IMR-90 (cell line): ENCODE results near the gene ARAP1. TPM values are rescaled to one million over a fixed set of nuclear protein-coding genes. Genes with fewer than 3 reads are reported as not detected.

ENCODE experiments used
- ATAC-seq: fragments of 200-7000 bp; cut with Tn5 transposase; 2 replicates; pipeline ENCODE4 v1.9.1; 2020; ENCODE audit warnings: low read depth, mild to moderate bottlenecking, moderate library complexity
- BruUV-seq: library from RNA; stranded (reverse); fragments of 400-500 nt; replicated peaks from 2 replicates; lab custom pipeline; 2021; lab: Mats Ljungman, UMichigan
- CTCF ChIA-PET: fragments of 300-600 bp; formaldehyde crosslinking; extraction: SDS; loops from one replicate; lab custom pipeline; 2021; ENCODE audit warnings: antibody characterized with exemption; lab: Yijun Ruan, JAX
- POLR2A ChIA-PET: fragments of 300-600 bp; sonication (Branson Sonifier 250); formaldehyde crosslinking; loops from one replicate; lab custom pipeline; 2022; ENCODE audit warnings: antibody characterized with exemption; ENCODE audit not compliant: unreplicated experiment; lab: Charles Lee
- DNase-seq: peaks from one replicate; pipeline ENCODE4 v3.0.0; 2013
- H2AFZ ChIP-seq: replicated peaks from 2 replicates; pipeline ENCODE3; 2013; ENCODE audit warnings: low read length, mild to moderate bottlenecking; ENCODE audit not compliant: poor library complexity
- H2AK5ac ChIP-seq: 2 replicates; pipeline ENCODE4 v1.6.1; 2013; ENCODE audit warnings: low read depth, low read length, inconsistent platforms
- H2AK9ac ChIP-seq: replicated peaks from 2 replicates; pipeline ENCODE3; 2013; ENCODE audit warnings: mild to moderate bottlenecking, low read depth, low read length, moderate library complexity; ENCODE audit not compliant: poor library complexity
- H2BK120ac ChIP-seq: 2 replicates; pipeline ENCODE4 v1.6.1; 2013; ENCODE audit warnings: low read depth, low read length, inconsistent platforms
- H2BK15ac ChIP-seq: 3 replicates; pipeline ENCODE4 v1.6.1; 2013; ENCODE audit warnings: low read depth, low read length, inconsistent platforms
- H2BK20ac ChIP-seq: 2 replicates; pipeline ENCODE4 v1.6.1; 2013; ENCODE audit warnings: low read depth, mild to moderate bottlenecking, inconsistent platforms, low read length, moderate library complexity
- H2BK5ac ChIP-seq: 2 replicates; pipeline ENCODE4 v1.6.1; 2013; ENCODE audit warnings: mild to moderate bottlenecking, low read depth, low read length, inconsistent platforms; ENCODE audit not compliant: poor library complexity, severe bottlenecking
- H3K14ac ChIP-seq: replicated peaks from 2 replicates; pipeline ENCODE4 v1.6.1; 2013; ENCODE audit warnings: low read depth, low read length, inconsistent platforms
- H3K18ac ChIP-seq: 2 replicates; pipeline ENCODE4 v1.6.1; 2013; ENCODE audit warnings: low read depth, low read length, control low read depth
- H3K23ac ChIP-seq: 2 replicates; pipeline ENCODE4 v1.6.1; 2013; ENCODE audit warnings: low read depth, low read length, inconsistent platforms
- H3K27ac ChIP-seq: 2 replicates; pipeline ENCODE4 v1.5.1; 2013; ENCODE audit warnings: mild to moderate bottlenecking, control low read depth, low read length; ENCODE audit not compliant: insufficient read depth
- H3K27me3 ChIP-seq: 2 replicates; pipeline ENCODE4 v1.6.1; 2013; ENCODE audit warnings: low read length; ENCODE audit not compliant: control insufficient read depth, insufficient read depth
- H3K36me3 ChIP-seq: 2 replicates; pipeline ENCODE4 v1.6.1; 2013; ENCODE audit warnings: low read length, mixed read lengths; ENCODE audit not compliant: control insufficient read depth, insufficient read depth
- H3K4ac ChIP-seq: 2 replicates; pipeline ENCODE4 v1.6.1; 2013; ENCODE audit warnings: low read depth, low read length, inconsistent platforms
- H3K4me1 ChIP-seq: 2 replicates; pipeline ENCODE4 v1.6.1; 2013; ENCODE audit warnings: low read length, mixed read lengths; ENCODE audit not compliant: control insufficient read depth, insufficient read depth
- H3K4me2 ChIP-seq: 2 replicates; pipeline ENCODE4 v1.6.1; 2013; ENCODE audit warnings: low read depth, mild to moderate bottlenecking, control low read depth, low read length, moderate library complexity
- H3K4me3 ChIP-seq: 2 replicates; pipeline ENCODE4 v1.5.1; 2013; ENCODE audit warnings: low read depth, mild to moderate bottlenecking, control low read depth, low read length, moderate library complexity; ENCODE audit not compliant: insufficient read depth
- H3K56ac ChIP-seq: 2 replicates; pipeline ENCODE4 v1.6.1; 2013; ENCODE audit warnings: low read length, inconsistent platforms; ENCODE audit not compliant: insufficient read depth; ENCODE audit errors: extremely low read depth
- H3K79me1 ChIP-seq, 2 experiments: 2 replicates each; pipeline ENCODE4 v1.6.1; 2013; ENCODE audit warnings: low read length in 2 of 2, inconsistent platforms in 1 of 2, low read depth in 1 of 2
- H3K9ac ChIP-seq: 2 replicates; pipeline ENCODE4 v1.6.1; 2013; ENCODE audit warnings: low read depth, low read length, control low read depth
- H3K9me1 ChIP-seq: 2 replicates; pipeline ENCODE4 v1.6.1; 2013; ENCODE audit warnings: low read length, inconsistent platforms; ENCODE audit not compliant: insufficient read depth
- H3K9me3 ChIP-seq: 2 replicates; pipeline ENCODE4 v1.6.1; 2013; ENCODE audit warnings: low read length; ENCODE audit not compliant: control insufficient read depth, insufficient read depth
- H4K20me1 ChIP-seq: 2 replicates; pipeline ENCODE4 v1.6.1; 2013; ENCODE audit warnings: low read length, inconsistent platforms; ENCODE audit not compliant: insufficient read depth
- H4K5ac ChIP-seq: 2 replicates; pipeline ENCODE4 v1.6.1; 2013; ENCODE audit warnings: mild to moderate bottlenecking, low read depth, low read length, control low read depth
- H4K8ac ChIP-seq, 2 experiments: 2 replicates each; pipeline ENCODE4 v1.6.1; 2013; ENCODE audit warnings: low read depth in 2 of 2, low read length in 2 of 2, control low read depth in 1 of 2, inconsistent platforms in 1 of 2
- H4K91ac ChIP-seq: 2 replicates; pipeline ENCODE4 v1.6.1; 2013; ENCODE audit warnings: low read depth, low read length, inconsistent platforms; ENCODE audit not compliant: insufficient read depth
- BHLHE40 ChIP-seq: fragments of 150-350 bp; IDR thresholded peaks from 2 replicates; pipeline ENCODE4 v1.6.1; 2016; ENCODE audit warnings: mild to moderate bottlenecking, low read depth, low read length
- MAFK ChIP-seq: IDR thresholded peaks from 2 replicates; pipeline ENCODE4 v1.6.1; 2012; ENCODE audit warnings: low read depth, low read length, improper control_type of control experiment
- MAZ ChIP-seq: IDR thresholded peaks from 2 replicates; pipeline ENCODE4 v1.6.1; 2012; ENCODE audit warnings: low read depth, mild to moderate bottlenecking, low read length, improper control_type of control experiment, moderate library complexity, borderline replicate concordance
- POLR2A ChIP-seq: IDR thresholded peaks from 2 replicates; pipeline ENCODE4 v1.6.1; 2012; ENCODE audit warnings: mild to moderate bottlenecking, low read depth, low read length
- WGBS, 2 experiments: methylation state at CpG; one replicate each; pipeline versions ENCODE4 v1.1.5 to v1.1.7; 2013; ENCODE audit warnings: missing lambda C conversion rate in 2 of 2; ENCODE audit not compliant: insufficient read length in 1 of 2; ENCODE audit errors: extremely low coverage in 2 of 2; 5-methylcytosine and 5-hydroxymethylcytosine counted together
- dilution Hi-C: fragments of 300-500 bp; cut with HindIII; formaldehyde crosslinking; loops from one replicate; pipeline ENCODE4 v1.14.3; 2018; ENCODE audit warnings: low sequenced_read_pairs; ENCODE audit not compliant: unreplicated experiment
- in situ Hi-C: fragments of 300-500 bp; cut with MboI; formaldehyde crosslinking; loops from 3 replicates; pipeline ENCODE4 v1.14.3; 2019; ENCODE audit warnings: low sequenced_read_pairs, inconsistent platforms, mixed read lengths
- intact Hi-C: fragments of 100-400 bp; cut with micrococcal nuclease; formaldehyde crosslinking; loops from 2 replicates; pipeline ENCODE4 v1.10.0; 2022
- polyA plus RNA-seq, 3 experiments: library from polyadenylated mRNA; depleted of rRNA; stranded (reverse); fragments of >200 nt; gene quantifications; 2 replicates each; pipeline ENCODE4 v1.2.3, GENCODE V29; 2012; ENCODE audit warnings: low replicate concordance in 1 of 3
- total RNA-seq: library from RNA; depleted of rRNA; stranded (reverse); fragments of >200 nt; gene quantifications from 2 replicates; pipeline ENCODE4 v1.2.3, GENCODE V29; 2012

Gene ARAP1
- total and polyA plus RNA-seq, 2 of the 4 experiments (the other 2 are of a cell fraction) = 37.6 to 63.1 TPM

DNA sequence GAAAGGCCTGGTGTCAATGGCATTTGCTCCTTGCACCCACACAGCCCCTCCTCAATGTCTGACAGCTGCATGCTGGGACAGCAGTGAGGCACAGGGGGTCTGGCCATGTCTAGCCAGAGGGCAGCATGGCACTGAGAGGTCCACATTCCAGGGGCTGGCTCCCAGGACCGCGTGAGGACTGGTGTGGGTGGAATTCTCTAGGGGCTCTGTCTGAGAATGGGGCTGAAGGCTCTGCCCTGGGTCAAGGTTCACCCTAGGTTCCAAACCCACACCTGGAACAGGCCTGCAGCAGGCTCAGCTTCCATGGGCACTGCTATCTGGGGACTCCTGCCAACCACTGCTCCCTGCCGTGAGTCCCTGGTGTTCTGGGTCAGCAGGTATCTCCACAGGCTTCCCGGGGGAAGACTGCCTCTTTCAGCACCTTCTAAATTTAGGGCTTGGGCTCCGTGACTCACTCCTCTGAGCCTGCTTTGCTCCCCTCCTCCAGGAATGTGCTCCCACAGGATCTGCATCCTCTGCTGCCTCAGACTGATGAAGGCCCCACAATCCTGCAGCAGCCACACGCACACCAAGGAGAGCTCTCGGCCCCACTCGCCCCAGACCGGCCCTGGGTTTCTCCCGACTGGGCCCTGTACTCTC, 37.4 kb upstream of the ARAP1 start:
- in situ Hi-C loops = loop anchor here (5.0 kb wide), 1 partner anchor 67 kb away; no protein-coding TSS in a partner anchor

More for the DNA sequence above, 37.4 kb upstream of the ARAP1 start:
- H3K27ac ChIP-seq = no peak overlapping the region
- DNase-seq (peak; percentile 52), ATAC-seq (0 out of 2 replicates have a peak, but pooled peaks have one; percentile 1)
- peak overlapping the region in 1 of 2 experiments; percentile 65; a peak in 1 of 4 replicates for H4K8ac ChIP-seq
- H4K91ac ChIP-seq = no peak overlapping the region
- intact Hi-C loops = no loop called here
- no peak overlapping the region; the same call in 2 of the 3 replicates for H2BK15ac ChIP-seq
- peak overlapping the region; percentile 83; the same call in 1 of the 2 replicates for H2AK5ac ChIP-seq
- H2AFZ ChIP-seq = peak overlapping the region; percentile 90
- 60% methylated on average over 1 of the region's 10 CpGs; no CpG with 5 or more reads in 1 of the 2 experiments for WGBS, 2 experiments
- H3K36me3 ChIP-seq = no peaks in the 10 kb centered on the region
- ChIA-PET POLR2A (no interaction called here), CTCF (interaction anchor here (1.1 to 2.1 kb wide), 2 partner anchors 16 to 64 kb away, joined by 5 to 6 read pairs; no protein-coding TSS in a partner anchor)
- TF ChIP-seq BHLHE40 (no peak), POLR2A (no peak), MAFK (0 out of 2 replicates have a peak, but pooled peaks have one; percentile 1), MAZ (peak; percentile 58; the same call in 1 of the 2 replicates)
- peak overlapping the region; percentile 67 for H3K4ac ChIP-seq
- no peaks in the 10 kb centered on the region for H3K9me3 ChIP-seq
- no peak overlapping the region for H3K4me2 ChIP-seq
- peak overlapping the region; percentile 60; the same call in 1 of the 2 replicates for H2BK120ac ChIP-seq
- no peak overlapping the region; the same call in 1 of the 2 replicates for H2BK20ac ChIP-seq
- H3K18ac ChIP-seq = no peak overlapping the region
- peak overlapping the region; percentile 31; the same call in 1 of the 2 replicates for H3K23ac ChIP-seq
- peaks cover 0 to 12% of the 10 kb centered on the region in 2 experiments; a peak in 1 of 4 replicates for H3K79me1 ChIP-seq
- no peak overlapping the region for H2BK5ac ChIP-seq
- dilution Hi-C loops = no loop called here
- H3K14ac ChIP-seq = peak overlapping the region; percentile 65
- peaks cover 3% of the 10 kb centered on the region; the same call in 1 of the 2 replicates for H4K20me1 ChIP-seq
- peak overlapping the region; percentile 94 for H2AK9ac ChIP-seq
- H3K9ac ChIP-seq = no peak overlapping the region
- H3K4me1 ChIP-seq = peaks cover 13% of the 10 kb centered on the region
- no peak overlapping the region for H4K5ac ChIP-seq
- no TSS peak for BruUV-seq
- no peaks in the 10 kb centered on the region for H3K27me3 ChIP-seq
- no peak overlapping the region for H3K56ac ChIP-seq
- H3K9me1 ChIP-seq = peaks cover 17% of the 10 kb centered on the region
- H3K4me3 ChIP-seq = no peak overlapping the region
